GM12874 (cell line): ENCODE data around the gene RANBP17.

Experiments used
- TF ChIP-seq, protein P1 (sequence below): IDR thresholded peaks from 2 replicates; pipeline ENCODE4 v1.5.1; 2011; ENCODE audit warnings: low read depth, mild to moderate bottlenecking, control low read depth, low read length, moderate library complexity; ENCODE audit not compliant: insufficient read depth

Gene RANBP17

DNA sequence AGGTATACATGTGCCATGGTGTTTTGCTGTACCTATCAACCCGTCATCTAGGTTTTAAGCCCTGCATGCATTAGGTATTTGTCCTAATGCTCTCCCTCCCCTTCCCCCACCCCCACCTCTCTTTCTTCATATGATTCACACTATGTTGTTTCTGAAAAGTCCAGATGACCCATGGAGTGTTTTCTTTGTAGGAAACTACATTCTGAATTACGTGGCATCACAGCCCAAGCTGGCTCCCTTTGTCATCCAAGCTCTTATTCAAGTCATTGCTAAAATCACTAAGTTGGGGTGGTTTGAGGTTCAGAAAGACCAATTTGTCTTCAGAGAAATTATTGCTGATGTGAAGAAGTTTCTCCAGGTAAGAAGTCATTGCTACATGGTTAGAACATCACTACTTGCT, 30.4 kb downstream of the RANBP17 start:
- TF ChIP-seq, protein P1, sequence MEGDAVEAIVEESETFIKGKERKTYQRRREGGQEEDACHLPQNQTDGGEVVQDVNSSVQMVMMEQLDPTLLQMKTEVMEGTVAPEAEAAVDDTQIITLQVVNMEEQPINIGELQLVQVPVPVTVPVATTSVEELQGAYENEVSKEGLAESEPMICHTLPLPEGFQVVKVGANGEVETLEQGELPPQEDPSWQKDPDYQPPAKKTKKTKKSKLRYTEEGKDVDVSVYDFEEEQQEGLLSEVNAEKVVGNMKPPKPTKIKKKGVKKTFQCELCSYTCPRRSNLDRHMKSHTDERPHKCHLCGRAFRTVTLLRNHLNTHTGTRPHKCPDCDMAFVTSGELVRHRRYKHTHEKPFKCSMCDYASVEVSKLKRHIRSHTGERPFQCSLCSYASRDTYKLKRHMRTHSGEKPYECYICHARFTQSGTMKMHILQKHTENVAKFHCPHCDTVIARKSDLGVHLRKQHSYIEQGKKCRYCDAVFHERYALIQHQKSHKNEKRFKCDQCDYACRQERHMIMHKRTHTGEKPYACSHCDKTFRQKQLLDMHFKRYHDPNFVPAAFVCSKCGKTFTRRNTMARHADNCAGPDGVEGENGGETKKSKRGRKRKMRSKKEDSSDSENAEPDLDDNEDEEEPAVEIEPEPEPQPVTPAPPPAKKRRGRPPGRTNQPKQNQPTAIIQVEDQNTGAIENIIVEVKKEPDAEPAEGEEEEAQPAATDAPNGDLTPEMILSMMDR = no peak

DNA sequence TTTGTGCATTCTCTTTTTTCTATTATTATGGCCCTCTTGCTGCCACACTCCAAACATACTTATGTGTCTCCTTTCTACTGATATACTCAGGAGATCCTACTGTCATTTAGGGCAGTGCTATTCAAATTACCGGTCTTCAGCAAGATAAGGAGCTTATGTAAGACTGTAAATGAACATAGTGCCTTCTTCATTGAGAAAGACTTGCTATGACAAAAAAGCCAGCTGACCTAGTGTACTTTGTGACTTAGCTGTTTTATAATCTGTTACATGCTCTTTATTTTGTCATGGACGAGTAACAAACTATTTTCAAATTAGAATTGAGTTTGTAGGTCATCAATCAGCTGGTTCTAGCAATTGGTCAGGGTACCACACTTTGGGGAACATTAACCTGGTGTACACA, 32.8 kb downstream of the RANBP17 start:
- TF ChIP-seq, protein P1 = no peak

DNA sequence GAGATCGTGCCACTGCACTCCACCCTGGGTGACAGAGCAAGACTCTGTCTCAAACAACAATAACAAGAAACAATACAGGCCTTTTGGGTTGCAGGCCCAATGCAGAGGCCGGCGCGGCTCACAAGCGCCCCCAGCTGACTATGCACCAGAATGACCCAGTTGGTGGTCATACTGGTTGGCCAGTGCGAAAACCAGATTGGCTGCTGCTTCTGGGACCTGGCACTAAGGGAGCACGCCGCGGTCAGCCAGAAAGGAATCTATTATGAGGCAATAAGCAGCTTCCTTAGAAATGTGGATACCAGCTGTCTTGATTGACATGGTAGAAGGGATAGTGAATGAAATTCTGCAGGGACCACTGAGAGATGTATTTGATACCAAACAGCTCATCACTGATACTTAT, 35.0 kb downstream of the RANBP17 start:
- TF ChIP-seq, protein P1 = peak; percentile 59

DNA sequence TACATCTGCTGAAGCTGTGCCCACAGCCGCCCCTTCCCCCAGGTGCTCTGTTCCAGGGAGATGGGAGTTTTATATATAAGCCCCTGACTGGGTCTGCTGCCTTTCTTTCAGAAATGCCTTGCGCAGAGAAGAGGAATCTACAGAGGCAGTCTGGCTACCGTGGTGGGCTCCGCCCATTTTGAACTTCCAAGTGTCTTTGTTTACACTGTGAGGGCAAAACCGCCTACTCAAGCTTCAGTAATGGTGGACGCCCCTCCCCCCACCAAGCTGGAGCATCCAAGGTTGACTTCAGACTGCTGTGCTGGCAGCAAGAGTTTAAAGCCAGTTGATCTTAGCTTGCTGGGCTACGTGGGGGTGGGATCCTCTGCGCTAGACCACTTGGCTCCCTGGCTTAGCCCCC, 41.3 kb downstream of the RANBP17 start:
- TF ChIP-seq, protein P1 = no peak

DNA sequence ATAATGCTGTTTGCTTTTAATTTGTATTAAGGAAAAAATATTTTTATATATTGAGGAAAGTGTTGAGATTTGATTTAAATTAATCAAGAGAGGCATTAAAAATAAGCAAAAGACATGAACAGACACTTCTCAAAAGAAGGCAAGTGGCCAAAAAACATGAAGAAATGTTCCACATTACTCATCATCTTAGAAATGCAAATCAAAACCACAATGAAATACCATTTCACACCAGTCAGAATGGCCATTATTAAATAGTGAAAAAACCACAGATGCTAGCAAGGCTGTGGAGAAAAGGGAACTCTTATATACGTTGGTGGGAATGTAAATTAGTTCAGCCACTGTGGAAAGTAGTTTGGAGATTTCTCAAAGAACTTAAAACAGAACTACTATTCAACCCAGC, 45.9 kb downstream of the RANBP17 start:
- TF ChIP-seq, protein P1 = no peak

GRCh38 chr5:170913573-170913972, 51.8 kb downstream of the RANBP17 start:
- TF ChIP-seq, protein P1 = no peak

- TF ChIP-seq, protein P1 = no peak
Observed at GRCh38 chr5:170917113-170917512, 55.3 kb downstream of the RANBP17 start.

DNA sequence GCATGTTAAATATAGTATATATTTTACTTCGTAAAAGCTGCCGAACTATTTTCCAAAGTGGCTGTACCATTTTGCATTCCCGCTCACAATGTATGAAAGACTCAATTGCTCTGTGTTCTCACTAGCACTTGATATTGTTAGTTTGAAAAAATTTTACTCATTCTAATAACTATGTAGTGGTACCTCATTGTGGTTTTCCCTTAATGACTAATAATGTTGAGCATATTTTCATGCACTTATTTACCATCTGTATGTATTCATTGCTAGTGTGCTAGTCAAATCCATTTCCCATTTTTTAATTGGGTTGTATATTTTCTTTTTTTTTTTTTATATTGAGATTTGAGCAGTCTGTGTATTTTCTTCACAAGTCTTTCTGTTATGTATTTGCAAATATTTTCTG, 58.4 kb downstream of the RANBP17 start:
- TF ChIP-seq, protein P1 = no peak
